GM18519 (cell line): ENCODE measurements around the gene KRTAP2-4.
"Not testable (repeated sequence)": the region's sequence is repeated elsewhere in the genome, so short reads cannot be mapped to it uniquely, and the experiment has no call there.

Experiments
- ATAC-seq: cut with Tn5 transposase; IDR thresholded peaks from one replicate; pipeline ENCODE4 v1.9.1; 2021; ENCODE audit warnings: mild to moderate bottlenecking, moderate library complexity; ENCODE audit not compliant: unreplicated experiment, low FRiP score

Gene KRTAP2-4, protein sequence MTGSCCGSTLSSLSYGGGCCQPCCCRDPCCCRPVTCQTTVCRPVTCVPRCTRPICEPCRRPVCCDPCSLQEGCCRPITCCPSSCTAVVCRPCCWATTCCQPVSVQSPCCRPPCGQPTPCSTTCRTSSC

DNA sequence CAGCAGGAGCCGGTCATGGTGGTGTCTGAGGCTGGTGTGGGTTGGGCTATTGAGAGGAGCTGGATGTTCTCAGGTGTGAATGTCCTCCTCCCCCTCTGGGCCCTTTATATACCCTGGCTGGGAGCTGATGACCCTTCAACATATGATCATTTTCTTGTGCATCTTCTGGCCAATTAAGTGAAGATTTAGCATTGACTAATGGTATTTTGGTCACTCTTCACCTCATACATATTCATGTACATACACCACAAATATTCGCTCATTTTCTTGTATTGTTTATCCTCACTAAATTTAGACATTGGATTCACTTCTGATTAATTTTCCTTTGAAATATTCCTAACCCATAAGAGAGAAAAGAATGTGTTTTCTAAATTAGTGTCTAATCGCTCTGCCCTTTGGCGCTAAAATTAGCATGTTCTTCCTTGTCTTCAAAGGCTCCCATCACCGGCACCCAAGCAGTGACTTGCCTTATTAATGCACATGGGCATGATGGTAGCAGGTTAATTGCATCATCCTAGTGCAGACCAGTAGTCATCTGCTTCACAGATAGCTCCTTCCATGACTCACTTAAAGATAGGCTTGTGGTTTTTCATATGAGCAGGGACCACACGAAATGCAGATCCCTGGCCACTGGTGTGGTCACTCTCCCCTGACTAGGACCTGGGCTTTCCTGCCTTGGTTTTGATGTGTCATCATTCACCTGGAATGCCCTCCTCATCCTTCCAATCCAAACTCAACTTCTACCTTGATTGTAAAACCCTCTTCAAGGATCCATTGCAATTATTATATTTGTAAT, at the start of gene KRTAP2-4:
KRTAP2-4 (minus strand) TSS at position 51 of the 796 bp plus-strand sequence; CDS start at position 17, 34 bp downstream.
- no peak for ATAC-seq

DNA sequence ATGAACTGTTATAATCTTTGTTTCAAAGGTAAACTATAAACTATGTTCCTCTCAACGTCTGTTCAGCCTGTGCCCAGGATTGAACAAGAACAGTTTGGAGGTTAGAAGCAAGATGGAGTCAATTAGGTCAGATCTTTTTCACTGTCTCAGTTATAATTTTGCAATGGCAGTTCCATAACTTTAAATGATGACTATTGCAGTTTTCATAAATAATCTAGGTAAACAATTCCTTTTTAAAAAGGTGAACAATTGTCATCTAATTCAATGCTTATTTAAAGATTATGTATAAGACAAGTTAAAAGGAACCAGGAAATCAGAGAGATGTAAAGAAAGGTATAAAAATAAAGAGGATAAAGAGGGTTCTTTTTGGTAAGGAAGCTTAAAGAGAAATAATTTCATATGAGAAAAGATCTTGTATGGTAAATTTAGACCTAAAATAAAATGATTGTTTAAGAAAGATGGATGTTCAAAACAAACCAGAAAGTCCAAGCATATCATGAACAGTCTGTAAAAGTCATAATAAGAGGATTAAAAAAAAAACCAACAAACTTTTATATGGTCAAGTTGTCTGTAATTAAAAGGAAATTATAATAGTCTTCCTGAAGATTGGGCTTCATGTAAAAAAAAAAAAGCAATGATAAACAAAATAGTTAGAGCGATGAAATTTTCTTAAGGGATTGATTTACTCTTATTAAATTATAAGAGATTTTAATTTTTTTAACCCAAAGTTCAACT, 45.6 kb upstream of the KRTAP2-4 start:
- ATAC-seq = no peak

DNA sequence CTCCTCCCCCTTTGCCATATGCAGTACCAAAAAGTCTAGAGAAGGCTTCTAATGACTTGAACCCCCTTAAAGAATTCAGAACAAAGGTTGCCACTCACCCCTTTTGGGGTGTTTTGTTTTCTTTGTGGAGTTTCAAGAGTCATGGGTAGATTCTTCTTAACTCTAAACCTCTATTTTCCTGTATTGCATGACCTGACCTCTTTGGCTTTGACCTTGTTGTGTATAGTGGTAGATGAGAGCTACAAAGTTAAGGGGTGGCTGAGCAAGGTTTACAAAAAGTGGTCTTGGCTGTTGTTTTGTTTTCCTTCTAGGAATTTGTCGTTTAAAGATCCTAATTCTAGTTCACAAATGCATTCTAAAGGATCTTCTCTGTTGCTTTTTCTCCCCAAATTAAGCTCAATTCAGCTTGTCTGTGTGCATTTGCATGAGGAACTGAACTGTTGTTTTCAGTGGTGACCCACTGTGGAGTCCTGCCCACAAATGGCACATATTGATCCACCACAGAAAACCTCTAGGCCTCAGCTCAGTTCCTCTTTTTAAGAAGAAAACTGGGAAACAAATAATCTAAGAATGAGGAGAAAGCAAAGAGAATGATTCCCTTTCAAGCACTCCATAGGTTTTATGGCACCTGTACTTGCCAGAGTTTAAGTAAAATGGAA, 43.2 kb upstream of the KRTAP2-4 start:
- ATAC-seq = not testable (repeated sequence)

DNA sequence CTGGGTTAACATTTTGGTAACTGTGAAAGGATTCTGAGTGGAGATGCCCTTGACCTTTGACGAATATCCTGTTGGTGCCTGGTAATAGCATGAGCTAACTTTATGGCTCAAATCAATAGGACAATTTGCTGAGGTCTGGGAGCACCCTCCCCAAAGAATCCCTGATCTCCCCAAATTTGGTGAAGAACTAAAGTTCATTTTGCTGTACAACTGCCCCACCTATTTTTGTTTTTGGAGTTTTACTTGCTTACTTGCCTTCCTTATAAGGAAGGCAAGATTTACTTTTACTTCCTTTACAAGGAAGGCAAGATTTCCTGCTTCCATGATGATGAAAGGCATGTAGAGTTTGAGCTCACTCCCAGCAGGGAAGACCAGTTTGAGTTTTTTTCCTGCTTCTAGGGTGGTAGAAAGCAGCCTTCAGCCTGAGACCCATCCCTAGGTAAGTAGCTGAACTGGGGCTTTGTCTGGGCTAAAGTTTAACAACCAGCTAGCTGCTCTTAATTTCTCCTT, 42.3 kb upstream of the KRTAP2-4 start:
- no peak for ATAC-seq

DNA sequence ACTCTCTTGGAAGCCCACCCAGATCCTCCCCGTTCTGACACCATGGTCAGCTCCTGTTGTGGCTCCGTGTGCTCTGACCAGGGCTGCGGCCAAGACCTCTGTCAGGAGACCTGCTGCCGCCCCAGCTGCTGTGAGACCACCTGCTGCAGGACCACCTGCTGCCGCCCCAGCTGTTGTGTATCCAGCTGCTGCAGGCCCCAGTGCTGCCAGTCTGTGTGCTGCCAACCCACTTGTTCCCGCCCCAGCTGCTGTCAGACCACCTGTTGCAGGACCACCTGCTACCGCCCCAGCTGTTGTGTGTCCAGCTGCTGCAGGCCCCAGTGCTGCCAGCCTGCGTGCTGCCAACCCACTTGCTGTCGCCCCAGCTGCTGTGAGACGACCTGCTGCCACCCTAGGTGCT, 39.7 kb upstream of the KRTAP2-4 start, which contains the start of gene KRTAP4-9:
KRTAP4-9 (plus strand) TSS at position 43 of the 400 bp plus-strand sequence; CDS start at position 43, 0 bp downstream.
- not testable (repeated sequence) for ATAC-seq

DNA sequence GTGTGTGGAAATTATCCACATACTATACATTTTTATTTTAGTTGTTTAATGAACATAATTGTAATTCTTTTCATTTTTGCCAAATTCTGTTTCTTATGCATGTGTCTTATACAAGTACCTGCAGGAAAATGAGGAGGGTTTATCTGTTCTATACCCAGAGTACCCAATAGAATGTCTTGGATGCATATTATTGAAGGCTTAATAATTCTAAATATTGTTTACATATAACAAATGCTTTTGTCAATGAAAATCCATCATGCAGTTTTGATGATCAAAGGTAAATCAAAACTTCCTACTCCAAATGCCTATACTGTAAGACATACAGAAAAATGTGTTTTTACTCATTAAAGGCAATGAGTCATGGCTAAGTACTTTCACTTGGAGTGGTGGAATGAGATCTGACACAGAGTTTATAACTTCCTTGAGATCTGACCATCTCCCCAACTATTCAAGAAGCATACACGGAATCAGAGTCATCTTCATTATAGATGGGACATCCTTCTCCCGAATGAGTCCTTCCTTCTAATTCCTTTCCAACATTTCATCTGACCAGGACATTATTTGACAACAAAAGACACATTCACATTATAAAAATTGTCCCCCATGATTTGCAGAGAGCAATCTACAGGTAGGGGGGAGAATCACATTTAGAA, 38.8 kb upstream of the KRTAP2-4 start:
- ATAC-seq = not testable (repeated sequence)

DNA sequence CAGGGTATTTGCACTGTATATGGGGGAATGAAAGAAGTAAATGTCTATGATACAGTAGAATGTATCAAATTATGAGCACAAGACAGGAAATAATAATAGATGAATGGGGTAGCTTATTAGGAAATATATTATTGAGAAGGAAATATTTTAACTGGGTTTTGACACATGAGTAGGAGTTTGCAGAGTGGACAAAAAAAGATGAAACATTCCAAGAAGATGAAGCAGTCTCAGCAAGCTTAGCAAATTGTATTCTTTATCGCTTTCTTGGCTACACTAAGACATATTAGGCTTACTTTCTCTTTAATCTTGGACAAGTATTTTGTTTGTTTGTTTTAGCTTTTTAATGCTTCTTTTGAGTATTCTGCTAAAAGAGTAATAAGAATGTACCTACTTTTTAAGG, 38.2 kb upstream of the KRTAP2-4 start:
- ATAC-seq = no peak

DNA sequence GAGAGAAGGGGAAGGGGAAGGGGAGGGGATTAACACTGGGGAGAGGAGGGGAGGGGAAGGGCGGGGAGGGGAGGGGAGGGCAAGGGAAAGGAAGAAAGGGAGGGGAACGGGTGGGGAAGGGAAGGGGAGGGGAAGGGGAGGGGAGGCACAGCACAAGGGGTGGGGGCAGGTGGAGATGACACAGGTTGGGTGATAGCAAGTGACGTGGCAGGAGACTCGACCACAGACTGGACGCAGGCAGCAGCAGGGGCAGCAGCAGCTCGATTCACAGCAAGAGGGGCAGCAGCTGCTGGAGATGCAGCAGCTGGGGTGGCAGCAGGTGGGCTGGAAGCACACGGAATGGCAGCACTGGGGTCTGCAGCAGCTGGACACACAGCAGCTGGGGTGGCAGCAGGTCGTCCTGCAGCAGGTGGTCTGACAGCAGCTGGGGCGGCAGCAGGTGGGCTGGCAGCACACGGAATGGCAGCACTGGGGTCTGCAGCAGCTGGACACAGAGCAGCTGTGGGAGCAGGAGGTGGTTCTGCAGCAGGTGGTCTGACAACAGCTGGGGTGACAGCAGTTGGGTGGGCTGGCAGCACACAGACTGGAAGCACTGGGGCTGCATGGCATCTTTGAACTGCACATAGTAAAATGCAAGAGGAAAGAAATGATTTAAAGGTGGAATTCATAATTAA, 36.0 kb upstream of the KRTAP2-4 start, which contains the start of gene KRTAP4-16:
KRTAP4-16 (minus strand) TSS at position 624 of the 674 bp plus-strand sequence; CDS start at position 624, 0 bp downstream.
- ATAC-seq = no peak

DNA sequence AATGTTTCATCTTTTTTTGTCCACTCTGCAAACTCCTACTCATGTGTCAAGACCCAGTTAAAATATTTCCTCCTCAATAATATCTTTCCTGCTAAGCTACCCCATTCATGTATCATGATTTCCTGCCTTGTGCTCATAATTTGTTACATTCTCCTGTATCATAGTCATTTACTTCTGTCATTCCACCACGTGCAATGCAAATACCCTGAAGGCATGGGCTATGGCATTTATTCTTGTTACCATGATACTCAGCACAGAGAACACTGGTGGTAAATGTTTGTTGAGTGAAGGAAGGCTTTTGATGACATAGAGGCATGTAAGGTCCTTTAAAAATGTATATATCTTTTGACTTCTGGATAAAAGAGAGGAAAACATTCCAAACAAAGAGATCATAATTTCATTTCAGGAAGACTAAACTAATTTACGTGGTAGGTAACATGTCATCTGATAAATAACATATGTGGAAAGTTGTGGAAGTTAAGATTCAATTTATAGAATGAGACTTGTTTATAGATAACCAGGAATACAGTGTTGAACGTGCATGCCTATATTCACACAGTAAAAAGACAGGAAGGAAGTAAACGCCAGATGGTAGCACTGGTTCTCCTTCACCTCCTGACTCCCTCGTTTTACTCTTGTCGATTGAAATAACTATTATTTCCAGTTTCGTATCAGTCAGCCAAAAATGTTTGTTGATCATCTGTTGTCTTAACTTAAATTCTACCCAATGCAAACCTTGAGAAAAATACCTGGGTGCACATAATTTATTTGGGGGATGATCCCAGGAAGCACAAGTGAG, 34.2 kb upstream of the KRTAP2-4 start:
- ATAC-seq = not testable (repeated sequence)

DNA sequence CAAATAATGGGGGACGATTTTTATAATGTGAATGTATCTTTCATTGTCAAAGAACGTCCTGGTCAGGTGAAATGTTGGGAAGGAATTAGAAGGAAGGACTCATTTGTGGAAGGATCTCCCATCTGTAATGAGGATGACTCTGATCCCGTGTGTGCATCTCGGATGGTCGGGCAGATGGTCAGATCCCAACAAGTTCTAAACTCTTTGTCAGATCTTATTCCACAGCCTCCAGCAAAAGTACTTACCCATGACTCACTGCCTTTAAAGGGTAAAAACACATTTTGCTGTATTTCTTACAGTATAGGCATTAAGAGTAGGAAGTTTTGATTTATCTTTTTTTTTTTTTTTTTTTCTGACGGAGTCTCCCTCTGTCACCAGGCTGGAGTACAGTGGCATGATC, 32.8 kb upstream of the KRTAP2-4 start:
- ATAC-seq = no peak

DNA sequence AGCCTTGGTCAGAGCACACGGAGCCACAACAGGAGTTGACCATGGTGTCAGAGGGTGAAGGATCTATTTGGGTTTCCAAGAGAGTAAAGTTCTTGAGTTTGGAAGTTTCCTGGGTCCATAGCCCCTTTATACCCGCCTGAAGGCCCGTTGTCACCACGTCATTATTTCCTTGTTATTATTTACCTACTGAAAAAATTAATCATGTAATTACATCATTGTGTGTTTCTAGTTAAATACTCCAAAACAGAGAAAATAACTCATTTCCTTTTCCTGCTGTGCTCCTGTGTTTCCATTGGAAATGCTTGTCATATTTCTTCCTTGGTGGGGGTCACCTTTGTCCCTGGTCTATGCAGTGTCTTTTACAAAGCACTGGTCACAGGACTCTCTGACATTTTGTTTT, 32.4 kb upstream of the KRTAP2-4 start, which contains the start of gene KRTAP4-8:
KRTAP4-8 (minus strand) TSS at position 101 of the 400 bp plus-strand sequence; CDS start at position 43, 58 bp downstream.
- ATAC-seq = no peak

DNA sequence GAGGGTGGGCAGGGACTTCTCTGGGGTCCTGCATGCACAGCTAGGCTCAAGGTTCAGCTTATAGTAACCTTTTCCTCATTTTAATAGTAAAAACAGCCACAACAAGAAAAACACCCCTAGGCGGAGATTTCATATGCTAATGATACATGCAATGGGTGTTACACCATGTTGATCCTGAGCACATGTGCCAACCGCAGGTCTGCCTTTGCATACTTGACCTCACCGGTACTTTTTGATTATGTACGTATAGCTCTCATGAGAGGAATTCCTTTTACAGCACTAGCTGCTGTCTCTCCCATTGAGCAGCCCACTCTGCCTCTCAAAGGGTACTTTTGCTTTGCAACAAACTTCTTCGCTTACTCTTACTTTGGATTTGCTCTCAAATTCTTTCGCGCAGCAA, 30.4 kb upstream of the KRTAP2-4 start:
- ATAC-seq = no peak

DNA sequence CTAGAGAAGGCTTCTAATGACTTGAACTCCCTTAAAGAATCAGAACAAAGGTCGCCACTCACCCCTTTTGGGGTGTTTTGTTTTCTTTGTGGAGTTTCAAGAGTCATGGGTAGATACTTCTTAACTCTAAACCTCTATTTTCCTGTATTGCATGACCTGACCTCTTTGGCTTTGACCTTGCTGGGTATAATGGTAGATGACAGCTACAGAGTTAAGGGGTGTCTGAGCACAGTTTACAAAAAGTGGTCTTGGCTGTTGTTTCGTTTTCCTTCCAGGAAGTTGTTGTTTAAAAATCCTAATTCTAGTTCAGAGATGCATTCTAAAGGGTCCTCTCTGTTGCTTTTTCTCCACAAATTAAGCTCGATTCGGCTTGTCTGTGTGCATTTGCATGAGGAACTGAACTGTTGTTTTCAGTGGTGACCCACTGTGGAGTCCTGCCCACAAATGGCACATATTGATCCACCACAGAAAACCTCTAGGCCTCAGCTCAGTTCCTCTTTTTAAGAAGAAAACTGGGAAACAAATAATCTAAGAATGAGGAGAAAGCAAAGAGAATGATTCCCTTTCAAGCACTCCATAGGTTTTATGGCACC, 23.2 kb upstream of the KRTAP2-4 start:
- not testable (repeated sequence) for ATAC-seq

DNA sequence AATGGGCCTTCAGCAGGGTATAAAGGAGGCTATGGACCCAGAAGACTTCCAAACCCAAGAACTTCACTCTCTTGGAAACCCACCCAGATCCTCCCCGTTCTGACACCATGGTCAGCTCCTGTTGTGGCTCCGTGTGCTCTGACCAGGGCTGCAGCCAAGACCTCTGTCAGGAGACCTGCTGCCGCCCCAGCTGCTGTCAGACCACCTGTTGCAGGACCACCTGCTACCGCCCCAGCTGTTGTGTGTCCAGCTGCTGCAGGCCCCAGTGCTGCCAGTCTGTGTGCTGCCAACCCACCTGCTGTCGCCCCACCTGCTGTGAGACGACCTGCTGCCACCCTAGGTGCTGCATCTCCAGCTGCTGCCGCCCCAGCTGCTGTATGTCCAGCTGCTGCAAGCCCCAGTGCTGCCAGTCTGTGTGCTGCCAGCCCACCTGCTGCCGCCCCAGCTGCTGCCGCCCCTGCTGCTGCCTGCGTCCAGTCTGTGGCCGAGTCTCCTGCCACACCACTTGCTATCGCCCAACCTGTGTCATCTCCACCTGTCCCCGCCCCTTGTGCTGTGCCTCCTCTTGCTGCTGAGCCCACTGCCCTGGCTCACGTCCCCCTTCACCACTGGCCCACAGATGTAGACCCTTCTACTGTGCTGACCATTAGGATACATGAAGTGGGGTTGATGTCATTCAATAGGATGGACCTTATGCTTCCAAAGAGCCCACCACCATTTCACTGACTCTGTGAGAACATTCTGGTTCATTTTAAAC, 18.6 kb upstream of the KRTAP2-4 start, which contains the start of gene KRTAP4-7:
KRTAP4-7 (plus strand) TSS at position 51 of the 757 bp plus-strand sequence; CDS start at position 108, 57 bp downstream.
- not testable (repeated sequence) for ATAC-seq

DNA sequence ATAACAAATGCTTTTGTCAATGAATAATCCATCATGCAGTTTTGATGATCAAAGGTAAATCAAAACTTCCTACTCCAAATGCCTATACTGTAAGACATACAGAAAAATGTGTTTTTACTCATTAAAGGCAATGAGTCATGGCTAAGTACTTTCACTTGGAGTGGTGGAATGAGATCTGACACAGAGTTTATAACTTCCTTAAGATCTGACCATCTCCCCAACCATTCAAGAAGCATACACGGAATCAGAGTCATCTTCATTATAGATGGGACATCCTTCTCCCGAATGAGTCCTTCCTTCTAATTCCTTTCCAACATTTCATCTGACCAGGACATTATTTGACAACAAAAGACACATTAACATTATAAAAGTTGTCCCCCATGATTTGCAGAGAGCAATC, 17.7 kb upstream of the KRTAP2-4 start:
- ATAC-seq = not testable (repeated sequence)

DNA sequence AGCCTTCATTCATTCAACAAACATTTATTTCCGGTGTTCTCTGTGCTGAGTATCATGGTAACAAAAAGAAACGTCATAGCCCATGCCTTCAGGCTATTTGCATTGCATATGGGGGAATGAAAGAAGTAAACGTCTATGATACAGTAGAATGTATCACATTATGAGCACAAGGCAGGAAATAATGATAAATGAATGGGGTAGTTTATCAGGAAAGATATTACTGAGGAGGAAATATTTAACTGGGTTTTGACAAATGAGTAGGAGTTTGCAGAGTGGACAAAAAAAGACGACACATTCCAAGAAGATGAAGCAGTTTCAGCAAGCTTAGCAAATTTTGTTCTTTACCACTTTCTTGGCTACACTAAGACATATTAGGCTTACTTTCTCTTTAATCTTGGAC, 16.9 kb upstream of the KRTAP2-4 start:
- no peak for ATAC-seq

DNA sequence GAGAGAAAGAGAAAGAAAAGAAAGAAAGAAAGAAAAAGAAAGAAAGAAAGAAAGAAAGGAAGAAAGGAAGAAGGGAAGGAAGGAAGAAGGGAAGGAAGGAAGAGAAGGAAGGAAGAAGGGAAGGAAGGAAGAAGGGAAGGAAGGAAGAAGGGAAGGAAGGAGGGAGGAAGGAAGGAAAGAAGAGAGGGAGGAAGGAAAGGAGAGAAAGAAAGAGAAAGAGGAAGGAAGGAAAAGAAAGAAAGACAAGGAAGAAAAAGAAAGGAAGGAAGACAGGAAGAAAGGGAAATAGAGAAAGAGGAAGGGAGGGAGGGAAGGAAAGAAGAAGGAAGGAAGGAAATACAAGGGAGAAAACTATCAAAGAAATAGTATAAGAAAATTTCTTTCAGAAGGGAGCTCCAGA, 11.1 kb upstream of the KRTAP2-4 start:
- no peak for ATAC-seq
